ENCODE results near the gene ARHGEF33.

ARHGEF33 gene

DNA sequence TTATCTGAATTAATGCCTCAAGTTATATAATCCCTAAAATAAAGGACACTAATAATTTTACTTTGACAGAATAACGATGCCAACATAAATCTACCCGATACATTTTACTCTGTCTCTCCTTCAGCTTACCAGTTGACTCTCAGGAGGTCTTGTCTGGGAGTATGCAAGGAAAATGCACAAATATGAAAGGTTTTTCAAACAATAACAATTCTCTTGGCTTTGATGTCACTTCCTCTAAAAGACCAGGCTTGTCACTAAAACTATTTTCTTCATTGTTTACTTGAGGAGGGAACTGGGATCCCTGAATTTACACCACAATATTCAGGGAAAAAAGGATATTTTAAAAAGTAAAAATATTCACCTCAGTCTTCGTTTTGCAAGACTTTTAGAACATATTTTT is 134.0 kb downstream of the ARHGEF33 start:
- DNase-seq, result no peak

DNA sequence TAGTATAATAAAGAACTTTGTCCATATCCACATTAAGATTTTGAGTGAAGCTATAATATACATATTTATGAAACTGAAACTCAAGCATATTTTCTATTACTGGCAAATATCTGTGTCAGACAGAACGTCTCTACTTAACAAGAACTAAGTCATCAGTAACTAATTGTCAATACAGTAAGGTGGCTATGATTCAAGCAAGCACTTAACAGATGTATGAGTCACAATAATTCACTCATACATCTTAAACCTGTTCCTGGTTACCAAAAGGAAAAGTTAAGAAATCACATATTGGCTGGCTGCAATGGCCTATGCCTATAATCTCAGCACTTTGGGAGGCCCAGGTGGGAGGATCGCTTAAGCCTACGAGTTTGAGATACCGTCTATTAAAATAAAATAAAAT is 135.2 kb downstream of the ARHGEF33 start:
- DNase-seq, result no peak
